GM21786 (cell line): Measurements from ENCODE around the gene LEMD2.
A peak's percentile ranks its signal among the peaks of the same experiment; 100 is the strongest.
"Not testable (repeated sequence)": the region's sequence is repeated elsewhere in the genome, so short reads cannot be mapped to it uniquely, and the experiment has no call there.

ENCODE experiments used
- ATAC-seq: cut with Tn5 transposase; IDR thresholded peaks from one replicate; pipeline ENCODE4 v1.9.1; 2021; ENCODE audit not compliant: unreplicated experiment

LEMD2 gene

DNA sequence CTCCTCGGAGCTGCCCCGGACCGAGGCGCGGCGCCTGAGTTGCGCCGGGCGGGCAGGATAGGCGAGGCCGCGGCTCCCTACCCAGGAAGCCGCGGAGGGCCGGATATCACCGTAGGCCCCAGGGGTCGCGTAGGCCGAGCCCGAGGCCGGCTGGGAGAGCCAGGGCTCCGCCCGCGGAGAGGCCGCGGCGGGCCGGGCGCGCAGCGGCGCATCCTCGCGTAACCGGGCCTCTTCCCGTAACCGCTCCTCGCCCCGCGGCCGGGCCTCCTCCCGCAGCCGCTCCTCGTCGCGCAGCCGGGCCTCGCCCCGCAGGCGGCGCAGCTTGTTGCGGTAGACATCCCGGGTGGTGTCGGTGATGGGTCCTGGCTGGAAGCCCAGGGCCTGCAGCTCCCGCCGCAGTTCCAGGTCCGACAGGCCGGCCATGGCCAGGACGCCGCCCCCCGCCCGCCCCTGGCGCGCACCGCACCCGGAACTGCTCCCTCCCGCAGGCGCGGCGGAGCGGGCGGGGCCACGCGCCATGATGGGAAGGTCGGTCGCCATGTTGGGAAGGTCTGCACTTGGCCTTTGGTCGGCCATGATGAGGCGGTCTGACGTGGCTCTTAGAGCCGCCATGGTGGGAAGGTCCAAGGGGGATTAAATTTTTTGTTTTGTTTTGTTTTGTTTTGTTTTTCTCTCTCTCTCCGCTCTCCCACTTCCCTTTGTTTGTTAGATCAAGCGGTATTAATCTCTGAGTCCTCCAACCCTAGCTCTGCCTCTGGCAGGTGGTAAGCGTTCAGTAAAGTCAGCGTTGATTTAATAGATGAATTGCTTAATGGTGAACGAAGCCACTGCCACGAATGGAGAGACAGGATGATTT, at the start of gene LEMD2:
TSS of gene LEMD2 (minus strand) at position 437 of the 856 bp plus-strand sequence. CDS start at position 423, 14 bp downstream.
- peak; percentile 87 for ATAC-seq

GRCh38 chr6:33837971-33838665, 49.2 kb upstream of the LEMD2 start:
- no peak for ATAC-seq

GRCh38 chr6:33836806-33837469, 48.0 kb upstream of the LEMD2 start:
- ATAC-seq: no peak

GRCh38 chr6:33834401-33835392, 45.8 kb upstream of the LEMD2 start:
- no peak for ATAC-seq

DNA sequence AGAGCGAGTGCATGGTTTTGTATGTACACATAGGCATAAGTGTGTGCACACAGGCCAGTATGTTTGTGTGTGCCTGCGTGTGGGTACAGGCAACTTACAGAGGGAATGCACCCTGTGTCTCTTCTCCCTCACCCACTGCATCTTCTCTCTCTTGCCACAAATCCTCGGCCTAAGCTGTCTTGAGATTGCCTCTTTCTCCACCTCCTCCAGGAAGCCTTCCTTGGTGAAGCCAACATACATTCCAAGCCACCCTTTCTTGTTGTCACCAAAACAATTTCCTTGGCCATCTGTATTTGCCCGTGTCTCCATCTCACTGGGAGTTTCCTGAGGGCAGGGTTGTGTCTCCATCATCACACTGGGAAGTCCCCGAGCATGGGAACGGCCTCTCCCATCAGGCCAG, 44.7 kb upstream of the LEMD2 start:
- no peak for ATAC-seq

- ATAC-seq: not testable (repeated sequence)
Measured at GRCh38 chr6:33832831-33833230, 43.9 kb upstream of the LEMD2 start.

DNA sequence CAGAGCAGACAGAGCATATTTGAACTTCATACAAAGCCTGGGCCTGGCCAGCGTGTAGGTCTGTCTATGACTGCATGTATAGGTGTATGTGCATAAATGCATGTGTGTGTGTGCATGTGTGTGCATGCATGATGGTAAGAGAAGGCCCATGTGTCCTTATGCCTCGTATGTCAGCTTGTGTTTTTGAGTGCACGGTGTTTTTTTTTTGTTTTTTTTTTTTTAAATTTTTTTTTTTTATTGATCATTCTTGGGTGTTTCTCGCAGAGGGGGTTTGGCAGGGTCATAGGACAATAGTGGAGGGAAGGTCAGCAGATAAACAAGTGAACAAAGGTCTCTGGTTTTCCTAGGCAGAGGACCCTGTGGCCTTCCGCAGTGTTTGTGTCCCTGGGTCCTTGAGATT, 42.8 kb upstream of the LEMD2 start:
- ATAC-seq: not testable (repeated sequence)

DNA sequence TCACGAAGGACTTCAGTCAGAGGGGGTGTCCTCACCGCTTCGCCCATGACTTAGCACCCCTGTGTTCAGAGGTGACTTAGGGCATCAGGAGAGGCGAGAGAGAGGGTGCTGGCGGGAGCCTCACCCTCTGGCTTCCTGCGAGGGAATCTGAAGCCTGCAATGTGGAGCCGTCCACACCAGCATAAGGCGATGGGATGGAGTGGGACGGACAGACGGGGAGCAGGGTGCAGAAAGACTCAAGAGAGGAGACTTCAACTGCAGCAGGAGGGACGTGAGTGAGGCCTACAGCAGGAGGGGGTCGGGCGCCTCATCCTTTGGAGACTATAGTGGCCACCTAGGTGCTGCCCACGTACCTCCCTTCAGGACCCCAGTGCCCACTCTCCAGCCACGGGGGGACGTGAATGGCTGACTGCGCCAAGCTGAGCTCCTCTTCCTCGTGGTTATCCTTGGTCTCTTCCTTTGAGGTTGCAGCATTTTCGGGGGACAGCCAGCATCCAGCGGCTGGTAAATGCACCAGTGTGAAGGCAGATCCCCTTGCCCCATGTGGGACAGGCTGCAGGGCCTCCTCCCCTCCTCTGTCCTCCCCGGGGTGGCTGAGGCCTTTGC, 41.8 kb upstream of the LEMD2 start:
- ATAC-seq: no peak

DNA sequence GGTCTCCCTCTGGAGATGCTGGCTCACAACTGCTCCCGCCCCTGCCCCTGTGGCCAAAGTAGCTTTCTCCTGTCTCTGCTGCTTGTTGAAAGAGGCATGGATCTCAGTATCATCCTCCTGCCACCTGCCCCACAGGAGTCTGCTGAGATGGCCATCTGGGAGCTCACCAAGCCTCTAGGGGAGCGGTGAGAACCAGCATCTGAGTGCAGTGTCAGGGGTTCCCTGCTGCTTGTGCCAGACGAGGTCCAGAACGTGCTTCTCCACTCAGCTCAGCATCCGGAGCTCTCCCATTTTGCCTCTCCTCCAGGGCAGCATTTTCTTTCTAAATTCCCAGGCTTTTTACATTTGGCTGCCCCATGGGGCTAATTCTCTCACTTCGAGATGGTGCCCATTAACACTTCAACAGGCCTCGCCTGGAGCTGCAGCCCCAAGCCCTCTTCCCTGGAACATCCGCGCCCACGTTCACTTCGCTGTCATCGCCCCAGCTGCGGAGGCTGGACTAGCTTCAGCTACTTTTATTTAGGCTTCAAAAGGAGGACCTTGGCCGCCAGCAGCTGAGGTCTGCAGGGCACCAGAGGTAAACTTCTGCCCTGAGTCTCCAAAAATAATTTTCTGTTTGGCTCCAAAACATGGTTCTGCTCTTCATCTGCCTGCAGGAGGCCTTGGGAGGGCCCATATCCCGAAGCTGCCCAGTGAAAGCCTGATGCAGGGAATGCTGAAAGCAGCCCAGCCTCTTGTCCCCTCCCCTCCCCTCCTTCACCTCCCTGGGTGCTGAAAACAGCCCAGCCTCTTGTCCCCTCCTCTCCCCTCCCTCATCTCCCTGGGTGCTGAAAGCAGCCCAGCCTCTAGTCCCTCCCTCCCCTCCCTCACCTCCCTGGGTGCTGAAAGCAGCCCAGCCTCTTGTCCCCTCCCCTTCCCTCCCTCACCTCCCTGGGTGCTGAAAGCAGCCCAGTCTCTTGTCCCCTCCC, 40.1 kb upstream of the LEMD2 start:
- ATAC-seq: no peak

DNA sequence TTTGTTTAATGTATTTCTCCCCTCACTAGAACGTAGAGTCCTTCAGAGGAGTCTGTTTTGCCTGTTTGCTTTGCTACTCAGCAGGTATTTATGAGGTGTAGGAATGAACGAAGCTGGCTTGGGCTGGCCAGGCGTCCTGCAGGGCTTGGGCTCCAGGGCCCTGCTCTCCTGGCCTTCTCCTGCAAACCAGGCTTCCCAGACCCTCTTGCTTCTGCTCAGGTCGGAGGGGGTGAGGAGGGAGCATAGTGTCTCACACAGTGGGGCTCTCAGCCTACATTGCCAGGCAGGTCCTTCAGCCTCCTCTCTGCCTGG, 39.5 kb upstream of the LEMD2 start:
- ATAC-seq: no peak

DNA sequence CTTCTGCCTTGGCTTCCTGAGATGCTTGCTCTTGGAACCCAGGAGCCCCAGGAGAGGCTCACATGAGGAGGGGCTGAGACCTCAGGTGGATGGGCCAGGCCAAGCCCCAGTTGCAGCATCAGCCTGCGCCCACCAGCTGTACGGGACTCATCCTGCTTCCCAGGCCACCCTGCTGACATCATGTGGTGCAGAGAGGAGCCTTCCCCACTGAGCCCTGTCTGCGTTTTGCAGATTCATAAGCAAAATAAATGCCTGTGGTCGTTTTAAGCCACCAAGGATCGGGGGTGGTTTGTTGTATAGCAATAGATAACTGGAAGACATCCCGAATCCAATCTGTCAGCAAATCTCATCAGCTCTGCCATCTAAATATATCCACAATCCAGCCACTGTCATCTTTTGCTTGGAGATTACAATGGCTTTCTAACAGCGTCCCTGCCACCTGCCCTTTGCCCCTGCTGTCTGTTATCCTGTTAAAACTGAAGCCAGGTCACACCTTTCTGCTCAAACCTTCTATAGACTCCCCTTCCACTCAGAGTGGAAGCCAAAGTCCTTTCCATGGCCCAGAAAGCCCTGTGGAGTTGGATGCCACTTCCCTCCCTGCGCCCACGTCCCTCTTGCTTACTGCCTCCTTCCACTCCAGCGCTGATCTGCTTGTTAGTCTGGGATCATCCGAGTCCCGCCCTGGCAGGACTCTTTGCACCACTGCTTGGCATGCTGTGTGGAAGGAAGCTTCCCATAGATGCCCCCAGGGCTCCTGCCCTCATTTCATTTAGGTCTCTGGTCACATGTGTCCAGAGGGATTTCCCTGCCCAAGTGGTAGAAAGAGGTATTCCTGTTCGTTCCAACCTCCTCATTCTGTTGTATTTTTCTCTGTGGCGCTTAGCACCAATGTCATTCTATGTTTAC, 38.9 kb upstream of the LEMD2 start:
- no peak for ATAC-seq

GRCh38 chr6:33826537-33826936, 37.6 kb upstream of the LEMD2 start:
- ATAC-seq: no peak

DNA sequence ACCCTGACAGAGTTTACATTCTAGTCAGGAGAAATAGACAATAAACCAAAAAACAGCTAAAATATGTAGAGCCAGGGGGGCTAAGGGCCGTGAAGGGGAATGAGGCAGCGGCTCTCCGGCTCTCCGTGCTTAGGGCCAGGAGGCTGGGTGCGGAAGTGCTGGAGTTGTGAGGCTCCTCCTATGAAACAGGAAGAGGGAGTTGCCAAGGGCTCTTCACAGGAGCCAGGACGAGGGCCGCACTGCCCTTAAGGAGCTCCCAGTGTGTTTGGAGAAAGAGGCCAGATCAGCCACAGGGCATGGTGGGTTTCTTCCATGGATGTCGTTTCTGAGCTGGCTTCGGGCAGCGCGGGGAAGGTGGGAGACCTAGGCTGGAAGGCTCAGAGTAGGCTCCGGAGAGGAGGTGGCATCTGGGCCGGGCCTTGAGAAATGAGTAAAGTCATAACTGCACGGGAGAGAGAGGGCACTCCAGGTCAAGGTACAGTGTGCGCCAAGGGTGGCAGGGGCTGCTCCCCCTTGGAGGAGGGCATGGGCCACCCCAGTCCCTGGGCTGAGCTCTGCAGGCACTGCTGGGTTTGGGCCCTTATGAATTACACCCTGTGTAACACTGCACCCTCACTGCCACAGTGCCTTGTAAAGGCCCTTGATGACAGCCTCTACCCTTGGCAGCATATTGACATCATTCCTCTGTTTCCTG, 35.7 kb upstream of the LEMD2 start:
- no peak for ATAC-seq

DNA sequence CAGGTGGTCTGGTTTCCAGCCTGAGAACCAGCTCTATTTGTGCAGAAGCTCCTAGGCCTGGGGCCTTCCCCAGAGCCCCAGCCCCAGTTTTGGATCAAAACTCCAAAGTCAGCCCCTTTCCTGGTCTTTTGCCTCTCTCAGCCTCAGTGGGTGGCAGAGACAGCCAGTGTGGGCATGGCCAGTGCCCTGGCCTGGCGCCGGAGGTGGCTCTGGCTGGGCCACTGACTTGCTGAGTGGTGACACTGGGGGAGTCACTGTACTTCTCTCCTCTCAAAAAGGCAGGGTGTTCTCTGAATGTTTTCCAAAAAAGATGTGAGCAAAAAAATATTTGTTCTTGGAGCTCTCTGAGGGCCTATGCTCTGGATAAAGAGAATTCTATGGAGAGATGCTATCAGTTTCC, 34.9 kb upstream of the LEMD2 start:
- ATAC-seq: no peak

DNA sequence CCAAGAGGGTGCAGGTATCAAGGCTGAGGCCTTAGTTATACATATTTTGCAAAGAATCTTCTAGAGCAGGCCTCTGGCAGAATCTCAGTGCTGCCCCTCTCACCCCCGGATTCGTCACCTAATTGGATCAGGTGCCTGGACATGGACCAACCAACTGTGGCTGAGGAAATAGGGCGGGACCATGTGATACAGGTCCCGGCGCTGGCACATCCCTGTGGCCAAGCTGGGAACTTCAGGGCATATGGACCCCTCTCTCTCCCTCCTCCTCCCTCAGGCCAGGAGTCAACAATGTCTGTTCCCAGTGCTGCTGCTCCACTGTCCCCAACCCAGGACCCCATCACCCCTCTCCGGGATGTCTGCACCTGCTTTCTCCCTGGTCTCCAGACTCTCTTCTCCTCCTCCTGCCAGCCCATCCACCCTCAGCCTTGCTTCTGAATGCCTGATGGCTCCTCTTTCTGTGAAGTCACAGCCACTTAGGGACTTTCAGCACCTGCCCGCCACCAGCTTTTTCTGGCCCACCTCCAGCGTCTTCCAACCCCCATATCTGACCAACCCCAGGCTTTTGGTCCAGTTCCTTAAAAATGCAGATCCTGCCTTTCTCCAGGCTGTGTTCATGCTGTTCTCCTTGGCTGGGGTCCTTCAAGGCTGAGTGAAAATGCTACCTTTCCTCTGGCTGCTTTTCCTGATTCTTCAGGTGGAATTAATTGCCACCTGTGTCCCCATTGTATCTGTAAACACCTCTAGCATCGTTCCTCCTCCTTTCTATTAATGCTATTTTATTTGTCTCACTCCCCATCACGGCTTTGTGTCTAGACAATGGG, 33.9 kb upstream of the LEMD2 start:
- no peak for ATAC-seq

DNA sequence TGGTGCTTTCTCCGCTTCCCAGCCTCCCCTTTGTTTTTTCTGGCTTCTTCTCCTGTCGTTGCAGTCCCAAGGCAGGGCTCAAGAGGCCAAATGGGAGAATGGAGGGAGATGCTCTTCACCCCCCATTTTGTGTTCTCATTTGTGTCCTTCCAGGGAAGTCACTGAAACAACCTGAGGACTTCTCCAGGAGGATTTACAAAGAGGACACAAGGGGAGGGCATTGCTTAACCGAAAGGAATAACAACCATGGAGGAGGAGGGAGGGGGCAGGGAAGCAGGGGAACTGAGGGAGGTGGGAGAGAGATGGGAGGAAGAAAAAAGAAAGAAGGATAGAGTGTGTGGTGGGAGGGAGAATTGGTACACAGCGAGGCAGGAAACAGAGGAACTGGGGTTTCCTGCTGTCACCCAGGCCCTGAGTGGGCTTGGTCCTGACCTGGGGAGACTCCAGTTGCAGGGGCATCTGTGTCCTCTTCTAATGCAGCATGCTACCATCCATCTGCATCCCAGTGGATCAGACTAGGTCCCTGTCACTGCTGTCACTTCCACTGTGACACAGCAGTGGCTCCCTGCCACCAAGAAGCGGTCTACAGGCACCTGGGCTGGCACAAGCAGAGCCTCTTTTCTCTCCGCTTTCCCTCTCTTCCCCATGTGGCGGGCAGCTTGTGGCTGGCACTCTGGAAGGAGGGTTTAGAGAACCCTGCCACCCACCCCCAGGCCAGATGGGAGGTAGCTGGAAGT, 32.0 kb upstream of the LEMD2 start:
- no peak for ATAC-seq
